Astrocyte (in vitro differentiated cells and primary cell): Measurements from ENCODE around the gene LCE1D. TPM values are rescaled to one million over a fixed set of nuclear protein-coding genes. Genes with fewer than 3 reads are reported as not detected.

ENCODE experiments used
- DNase-seq: peaks from one replicate; pipeline ENCODE4 v3.0.0-alpha.2; 2010; ENCODE audit warnings: low read depth
- FAIRE-seq: peaks from 2 replicates; lab custom pipeline; 2011; peaks lifted over from hg19 to GRCh38; lab: Jason Lieb, UNC
- H2AFZ ChIP-seq: 2 replicates; pipeline ENCODE4 v1.6.0; 2012; ENCODE audit warnings: low read depth, low read length, inconsistent platforms
- H3K27ac ChIP-seq: 2 replicates; pipeline ENCODE4 v1.5.1; 2011; ENCODE audit warnings: low read depth, low read length, inconsistent platforms
- H3K27me3 ChIP-seq: 2 replicates; pipeline ENCODE4 v1.6.0; 2011; ENCODE audit warnings: low read length, inconsistent platforms; ENCODE audit not compliant: insufficient read depth
- H3K36me3 ChIP-seq: 2 replicates; pipeline ENCODE4 v1.5.1; 2011; ENCODE audit warnings: low read length, inconsistent platforms; ENCODE audit not compliant: insufficient read depth
- H3K4me1 ChIP-seq: 2 replicates; pipeline ENCODE4 v1.5.1; 2011; ENCODE audit warnings: low read length, inconsistent platforms; ENCODE audit not compliant: insufficient read depth
- H3K4me2 ChIP-seq: 2 replicates; pipeline ENCODE4 v1.6.0; 2012; ENCODE audit warnings: low read length, inconsistent platforms
- H3K4me3 ChIP-seq: 2 replicates; pipeline ENCODE4 v1.5.1; 2011; ENCODE audit warnings: low read depth, mild to moderate bottlenecking, low read length, inconsistent platforms; ENCODE audit not compliant: insufficient read depth
- H3K79me2 ChIP-seq: 2 replicates; pipeline ENCODE4 v1.6.0; 2012; ENCODE audit warnings: mild to moderate bottlenecking, low read length, inconsistent platforms; ENCODE audit not compliant: insufficient read depth
- H3K9ac ChIP-seq: 2 replicates; pipeline ENCODE4 v1.6.0; 2012; ENCODE audit warnings: mild to moderate bottlenecking, low read length, inconsistent platforms
- H3K9me3 ChIP-seq: 2 replicates; pipeline ENCODE4 v1.5.1; 2012; ENCODE audit warnings: low read depth, mild to moderate bottlenecking, low read length, inconsistent platforms; ENCODE audit not compliant: insufficient read depth
- H4K20me1 ChIP-seq: 2 replicates; pipeline ENCODE4 v1.6.0; 2012; ENCODE audit warnings: low read length, inconsistent platforms; ENCODE audit not compliant: insufficient read depth
- H3K27ac Mint-ChIP-seq: one replicate; pipeline ENCODE4 v1.8.0; 2021; ENCODE audit warnings: mild to moderate bottlenecking, mixed read lengths; ENCODE audit not compliant: unreplicated experiment
- H3K27me3 Mint-ChIP-seq: one replicate; pipeline ENCODE4 v1.8.0; 2021; ENCODE audit warnings: low read depth, mixed read lengths; ENCODE audit not compliant: unreplicated experiment
- H3K36me3 Mint-ChIP-seq: one replicate; pipeline ENCODE4 v1.8.0; 2021; ENCODE audit warnings: low read depth, mixed read lengths; ENCODE audit not compliant: unreplicated experiment
- H3K4me1 Mint-ChIP-seq: one replicate; pipeline ENCODE4 v1.8.0; 2021; ENCODE audit warnings: low read depth, mixed read lengths; ENCODE audit not compliant: unreplicated experiment
- H3K4me3 Mint-ChIP-seq: one replicate; pipeline ENCODE4 v1.8.0; 2021; ENCODE audit warnings: mild to moderate bottlenecking, moderate library complexity, mixed read lengths; ENCODE audit not compliant: unreplicated experiment
- H3K9me3 Mint-ChIP-seq: one replicate; pipeline ENCODE4 v1.8.0; 2021; ENCODE audit warnings: mild to moderate bottlenecking, mixed read lengths; ENCODE audit not compliant: unreplicated experiment
- CTCF ChIP-seq: IDR thresholded peaks from 2 replicates; pipeline ENCODE4 v1.5.1; 2011; ENCODE audit warnings: low read depth, mild to moderate bottlenecking, inconsistent platforms, low read length, moderate library complexity; ENCODE audit not compliant: insufficient read depth
- EZH2 ChIP-seq: IDR thresholded peaks from 2 replicates; pipeline ENCODE4 v1.6.1; 2012; ENCODE audit warnings: mild to moderate bottlenecking, low read length, inconsistent platforms; ENCODE audit not compliant: insufficient read depth
- total RNA-seq: library from RNA; stranded (reverse); gene quantifications from 2 replicates; pipeline ENCODE4 v1.2.1, GENCODE V29; 2021

LCE1D gene
- total RNA-seq, 1 donor from 2014 or later = not detected

DNA sequence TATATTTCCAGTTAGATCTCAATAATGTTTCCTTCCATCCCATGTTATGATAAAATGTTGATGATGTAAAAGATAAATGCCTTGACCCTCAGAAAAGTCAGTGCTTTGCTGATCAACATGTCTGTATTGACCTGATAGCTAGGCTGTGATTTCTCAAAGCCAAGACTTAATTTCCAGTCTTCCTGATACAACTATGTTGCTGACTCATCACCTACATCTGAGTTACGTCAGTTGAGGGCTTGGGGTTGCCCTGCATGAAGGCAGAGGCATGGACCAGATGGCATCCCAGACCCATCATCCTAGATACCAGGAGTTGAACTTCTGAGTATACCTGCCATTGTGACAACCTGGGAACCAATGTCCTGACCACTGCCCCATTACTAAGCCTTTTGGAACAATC is 4.8 kb downstream of the LCE1D start:
- H3K4me1 ChIP-seq = no peaks in the 10 kb centered on the region
- Mint-ChIP-seq H3K36me3 (no peaks in the 10 kb centered on the region), H3K9me3 (no peaks in the 10 kb centered on the region), H3K27me3 (peaks cover 2% of the 10 kb centered on the region), H3K4me3 (no peak overlapping the region), H3K27ac (no peak overlapping the region), H3K4me1 (no peaks in the 10 kb centered on the region)
- H3K36me3 ChIP-seq = no peaks in the 10 kb centered on the region
- H3K4me3 ChIP-seq = no peak overlapping the region
- no peaks in the 10 kb centered on the region for H4K20me1 ChIP-seq
- no peak overlapping the region for H3K27ac ChIP-seq
- DNase-seq (no peak), FAIRE-seq (no peak)
- no peaks in the 10 kb centered on the region for H3K79me2 ChIP-seq
- H3K4me2 ChIP-seq = no peak overlapping the region
- no peak for TF ChIP-seq EZH2
- H3K9me3 ChIP-seq = no peaks in the 10 kb centered on the region
- H3K9ac ChIP-seq = no peak overlapping the region
- no peak overlapping the region for H2AFZ ChIP-seq
- H3K27me3 ChIP-seq = no peaks in the 10 kb centered on the region

GRCh38 chr1:152806576-152806975 is 10.1 kb downstream of the LCE1D start, which contains the start of gene LCE1C:
LCE1C (minus strand) TSS chr1:152806651; CDS start chr1:152805478, 1,173 bp downstream.
- no peak for TF ChIP-seq EZH2
- TF ChIP-seq CTCF = no peak
- FAIRE-seq (no peak), DNase-seq (no peak)
- Mint-ChIP-seq H3K27ac (no peak within 1 kb of the TSS), H3K4me1 (no peaks in the 10 kb centered on the region), H3K9me3 (no peaks in the 10 kb centered on the region), H3K36me3 (no peaks in the 10 kb centered on the region), H3K27me3 (peaks cover 5% of the 10 kb centered on the region), H3K4me3 (no peak within 1 kb of the TSS)
- Histone ChIP-seq H3K9me3 (no peaks in the 10 kb centered on the region), H3K27me3 (no peaks in the 10 kb centered on the region), H2AFZ (no peak within 1 kb of the TSS), H4K20me1 (no peaks in the 10 kb centered on the region), H3K4me3 (no peak within 1 kb of the TSS), H3K27ac (no peak within 1 kb of the TSS), H3K36me3 (no peaks in the 10 kb centered on the region), H3K9ac (no peak within 1 kb of the TSS), H3K4me1 (no peaks in the 10 kb centered on the region), H3K4me2 (no peak within 1 kb of the TSS), H3K79me2 (no peaks in the 10 kb centered on the region)

DNA sequence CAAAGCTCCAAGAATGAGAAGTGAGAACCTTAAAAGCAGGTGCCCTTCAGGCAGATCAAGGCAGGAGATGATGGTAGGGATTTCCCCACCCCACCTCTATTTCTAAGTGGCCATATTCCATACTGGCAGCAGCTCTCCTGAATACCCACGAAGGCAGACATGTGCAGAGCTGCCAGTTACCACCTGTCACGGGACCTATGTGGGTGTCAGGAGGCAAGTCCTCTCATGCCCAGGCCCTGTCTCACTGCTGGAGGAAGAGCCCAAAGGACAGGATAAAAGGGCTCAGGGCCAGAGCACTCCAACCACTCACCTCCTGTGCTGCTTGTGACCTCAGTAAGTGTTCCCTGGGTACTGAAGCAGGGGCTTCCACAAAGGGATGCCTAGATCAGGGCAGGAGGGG is 14.5 kb downstream of the LCE1D start:
- TF ChIP-seq EZH2 = no peak
- no peaks in the 10 kb centered on the region for H4K20me1 ChIP-seq
- H3K4me1 ChIP-seq = no peaks in the 10 kb centered on the region
- H3K27ac Mint-ChIP-seq = no peak overlapping the region
- H3K27ac ChIP-seq = no peak overlapping the region
- no peaks in the 10 kb centered on the region for H3K4me1 Mint-ChIP-seq
- H2AFZ ChIP-seq = no peak overlapping the region
- H3K4me3 Mint-ChIP-seq = no peak overlapping the region
- no peaks in the 10 kb centered on the region for H3K36me3 Mint-ChIP-seq
- no peaks in the 10 kb centered on the region for H3K9me3 ChIP-seq
- no peaks in the 10 kb centered on the region for H3K36me3 ChIP-seq
- no peak overlapping the region for H3K9ac ChIP-seq
- no peak overlapping the region for H3K4me2 ChIP-seq
- no peak for DNase-seq
- no peaks in the 10 kb centered on the region for H3K9me3 Mint-ChIP-seq
- H3K27me3 Mint-ChIP-seq = peaks cover 9% of the 10 kb centered on the region
- no peaks in the 10 kb centered on the region for H3K27me3 ChIP-seq
- H3K4me3 ChIP-seq = no peak overlapping the region
- H3K79me2 ChIP-seq = no peaks in the 10 kb centered on the region
- no peak for FAIRE-seq
